Thoracic aorta (tissue), 2 donors: Measurements from ENCODE around the gene REPIN1. TPM values are rescaled to one million over a fixed set of nuclear protein-coding genes. Genes with fewer than 3 reads are reported as not detected.

Source experiments
- ATAC-seq: fragments of 150-250 bp; one replicate; pipeline ENCODE4 v1.8.0; 2017; ENCODE audit warnings: low read depth; ENCODE audit not compliant: insufficient number of reproducible peaks, low FRiP score
- DNase-seq: peaks from one replicate; pipeline ENCODE4 v3.0.0-alpha.2; 2020; ENCODE audit warnings: low spot score
- H3K27ac ChIP-seq, 2 donors: fragments of 200-600 bp; sonication (generic); 1 replicate in 1 of 2; 2 replicates in 1 of 2; pipeline ENCODE4 v1.5.1; 2016; ENCODE audit warnings: mild to moderate bottlenecking in 2 of 2, moderate library complexity in 2 of 2
- H3K27me3 ChIP-seq: fragments of 200-600 bp; sonication (generic); replicated peaks from 2 replicates; pipeline ENCODE4 v1.6.0; 2016; ENCODE audit warnings: mild to moderate bottlenecking; ENCODE audit not compliant: insufficient read depth
- H3K36me3 ChIP-seq: fragments of 200-600 bp; sonication (generic); one replicate; pipeline ENCODE4 v1.5.1; 2016
- H3K4me1 ChIP-seq, 2 donors: fragments of 200-600 bp; sonication (generic); 1 replicate in 1 of 2; 2 replicates in 1 of 2; pipeline versions ENCODE4 v1.5.1 to v1.6.0; 2016; ENCODE audit warnings: low read depth in 2 of 2, mild to moderate bottlenecking in 1 of 2; ENCODE audit not compliant: control insufficient read depth in 1 of 2
- H3K4me3 ChIP-seq: fragments of 200-600 bp; sonication (generic); 2 replicates; pipeline ENCODE4 v1.5.1; 2016; ENCODE audit warnings: mild to moderate bottlenecking
- H3K9me3 ChIP-seq: fragments of 200-600 bp; sonication (generic); 2 replicates; pipeline ENCODE4 v1.5.1; 2016
- total RNA-seq, 2 donors: library from RNA; depleted of rRNA; stranded (reverse); fragments of >200 nt; gene quantifications; one replicate each; pipeline versions ENCODE4 v1.1.0 to v1.2.3, GENCODE V29; 2016
- TF ChIP-seq, protein P1 (sequence below): fragments of 200-600 bp; sonication (generic); IDR thresholded peaks from one replicate; pipeline ENCODE4 v1.5.1; 2019; ENCODE audit warnings: antibody characterized with exemption

REPIN1 gene
- total RNA-seq, 2 donors from 2014 or later: 80.0 to 82.3 TPM

DNA sequence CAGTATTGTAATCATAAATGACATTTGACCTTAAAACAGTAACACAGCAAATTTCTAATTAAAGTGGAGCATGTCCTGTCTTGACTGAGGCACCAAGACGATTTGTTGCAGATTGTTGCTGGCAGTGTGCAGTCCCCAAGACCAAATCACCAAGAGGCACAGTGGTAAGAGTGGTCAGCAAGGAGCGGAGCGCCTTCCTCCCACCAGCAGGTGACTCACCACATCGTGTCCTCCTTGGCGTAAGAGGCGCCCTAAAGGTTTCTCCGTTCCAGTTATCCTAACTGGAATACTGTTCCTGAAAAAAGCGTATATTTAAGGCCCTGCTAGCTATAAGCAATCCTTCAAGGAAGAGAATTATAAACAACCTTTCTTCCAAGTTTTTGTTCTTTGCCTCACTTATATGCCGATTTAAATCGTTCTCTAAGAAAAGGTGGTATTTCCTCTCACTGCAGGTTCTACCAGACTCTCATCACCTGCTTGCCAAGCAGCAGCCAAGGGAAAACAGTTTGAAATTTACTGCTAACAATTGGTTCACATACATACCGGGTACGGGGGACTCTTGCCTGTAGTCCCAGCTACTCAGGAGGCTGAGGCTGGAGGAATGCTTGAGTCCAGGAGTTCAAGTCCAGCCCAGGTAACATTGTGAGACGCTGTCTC lies 10.7 kb upstream of the REPIN1 start:
- DNase-seq (no peak), ATAC-seq (no peak)
- Histone ChIP-seq H3K4me3 (no peak overlapping the region), H3K27me3 (no peaks in the 10 kb centered on the region), H3K36me3 (no peaks in the 10 kb centered on the region), H3K9me3 (no peaks in the 10 kb centered on the region), H3K27ac (no peak overlapping the region), H3K4me1 (no peaks in the 10 kb centered on the region)
- TF ChIP-seq, protein P1, sequence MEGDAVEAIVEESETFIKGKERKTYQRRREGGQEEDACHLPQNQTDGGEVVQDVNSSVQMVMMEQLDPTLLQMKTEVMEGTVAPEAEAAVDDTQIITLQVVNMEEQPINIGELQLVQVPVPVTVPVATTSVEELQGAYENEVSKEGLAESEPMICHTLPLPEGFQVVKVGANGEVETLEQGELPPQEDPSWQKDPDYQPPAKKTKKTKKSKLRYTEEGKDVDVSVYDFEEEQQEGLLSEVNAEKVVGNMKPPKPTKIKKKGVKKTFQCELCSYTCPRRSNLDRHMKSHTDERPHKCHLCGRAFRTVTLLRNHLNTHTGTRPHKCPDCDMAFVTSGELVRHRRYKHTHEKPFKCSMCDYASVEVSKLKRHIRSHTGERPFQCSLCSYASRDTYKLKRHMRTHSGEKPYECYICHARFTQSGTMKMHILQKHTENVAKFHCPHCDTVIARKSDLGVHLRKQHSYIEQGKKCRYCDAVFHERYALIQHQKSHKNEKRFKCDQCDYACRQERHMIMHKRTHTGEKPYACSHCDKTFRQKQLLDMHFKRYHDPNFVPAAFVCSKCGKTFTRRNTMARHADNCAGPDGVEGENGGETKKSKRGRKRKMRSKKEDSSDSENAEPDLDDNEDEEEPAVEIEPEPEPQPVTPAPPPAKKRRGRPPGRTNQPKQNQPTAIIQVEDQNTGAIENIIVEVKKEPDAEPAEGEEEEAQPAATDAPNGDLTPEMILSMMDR: no peak

DNA sequence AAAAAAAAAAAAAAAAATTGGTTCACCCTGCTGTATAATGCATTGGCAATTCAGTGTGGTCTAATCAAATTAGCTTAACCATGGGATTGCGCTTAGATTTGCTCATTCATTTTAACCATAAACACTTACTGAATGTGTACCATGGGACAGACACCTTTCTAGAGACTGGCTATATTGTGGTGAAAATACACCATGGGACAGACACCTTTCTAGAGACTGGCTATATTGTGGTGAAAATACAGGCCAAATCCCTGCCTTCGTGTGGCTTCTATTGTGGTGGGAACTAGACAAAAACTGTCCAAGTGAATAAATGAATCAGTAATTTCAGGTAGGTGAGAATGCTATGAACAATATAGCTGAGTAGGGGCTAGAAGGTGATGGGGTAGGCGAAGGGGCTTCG lies 10.2 kb upstream of the REPIN1 start:
- TF ChIP-seq, protein P1: no peak
- H3K4me1 ChIP-seq: no peaks in the 10 kb centered on the region
- DNase-seq (no peak), ATAC-seq (no peak)
- H3K4me3 ChIP-seq: no peak overlapping the region
- no peak overlapping the region for H3K27ac ChIP-seq
- H3K27me3 ChIP-seq: no peaks in the 10 kb centered on the region
- no peaks in the 10 kb centered on the region for H3K9me3 ChIP-seq
- no peaks in the 10 kb centered on the region for H3K36me3 ChIP-seq

DNA sequence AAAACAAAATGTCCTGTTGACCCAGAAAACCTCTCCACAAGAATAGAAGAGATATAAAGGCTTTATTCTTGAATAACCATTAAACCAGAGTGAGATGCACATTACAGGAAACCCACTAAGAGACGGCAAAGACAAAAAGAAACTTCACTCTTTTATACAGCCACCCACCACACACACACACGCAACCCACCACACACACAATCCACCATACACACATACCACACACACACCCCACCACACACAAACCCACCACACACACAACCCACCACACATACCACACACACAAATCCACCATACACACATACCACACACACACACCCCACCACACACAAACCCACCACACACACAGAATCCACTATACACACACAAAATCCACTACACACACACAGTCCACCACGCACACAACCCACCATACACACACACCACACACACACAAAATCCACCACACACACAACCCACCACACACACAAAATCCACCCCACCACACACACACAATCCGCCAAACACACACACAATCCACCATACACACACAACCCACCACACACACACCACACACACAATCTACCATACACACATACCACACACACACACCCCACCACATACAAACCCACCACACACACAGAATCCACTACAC lies 9.5 kb upstream of the REPIN1 start:
- no peak for ATAC-seq
- no peaks in the 10 kb centered on the region for H3K4me1 ChIP-seq

DNA sequence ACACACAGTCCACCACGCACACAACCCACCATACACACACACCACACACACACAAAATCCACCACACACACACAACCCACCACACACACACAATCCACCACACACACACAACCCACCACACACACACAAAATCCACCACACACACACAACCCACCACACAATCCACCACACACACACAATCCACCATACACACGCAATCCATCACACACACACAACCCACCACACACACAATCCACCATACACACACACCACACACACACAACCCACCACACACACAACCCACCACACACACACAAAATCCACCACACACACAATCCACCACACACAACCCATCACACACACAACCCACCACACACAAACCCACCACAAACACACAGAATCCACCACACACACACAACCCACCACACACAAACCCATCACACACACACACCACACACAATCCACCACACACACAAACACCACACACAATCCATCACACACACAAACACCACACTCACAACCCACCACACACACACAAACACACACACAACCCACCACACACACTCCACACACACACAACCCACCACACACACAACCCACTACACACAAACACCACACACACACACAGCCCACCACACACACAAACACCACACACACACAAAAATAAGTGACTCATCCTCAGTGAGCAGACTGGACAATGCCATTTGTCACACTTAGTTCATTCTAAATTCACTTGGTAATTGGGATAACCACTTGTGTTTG lies 8.8 kb upstream of the REPIN1 start:
- DNase-seq: no peak
- no peaks in the 10 kb centered on the region for H3K27me3 ChIP-seq
- no peak overlapping the region for H3K27ac ChIP-seq
- no peak for ATAC-seq
- H3K4me1 ChIP-seq: no peaks in the 10 kb centered on the region
- no peaks in the 10 kb centered on the region for H3K36me3 ChIP-seq
- TF ChIP-seq, protein P1: no peak
- H3K9me3 ChIP-seq: no peaks in the 10 kb centered on the region
- no peak overlapping the region for H3K4me3 ChIP-seq

More for the DNA sequence above, 9.5 kb upstream of the REPIN1 start:
- Histone ChIP-seq H3K9me3 (no peaks in the 10 kb centered on the region), H3K4me3 (no peak overlapping the region), H3K27me3 (no peaks in the 10 kb centered on the region), H3K27ac (no peak overlapping the region), H3K36me3 (no peaks in the 10 kb centered on the region)
- TF ChIP-seq, protein P1: no peak
- no peak for DNase-seq

DNA sequence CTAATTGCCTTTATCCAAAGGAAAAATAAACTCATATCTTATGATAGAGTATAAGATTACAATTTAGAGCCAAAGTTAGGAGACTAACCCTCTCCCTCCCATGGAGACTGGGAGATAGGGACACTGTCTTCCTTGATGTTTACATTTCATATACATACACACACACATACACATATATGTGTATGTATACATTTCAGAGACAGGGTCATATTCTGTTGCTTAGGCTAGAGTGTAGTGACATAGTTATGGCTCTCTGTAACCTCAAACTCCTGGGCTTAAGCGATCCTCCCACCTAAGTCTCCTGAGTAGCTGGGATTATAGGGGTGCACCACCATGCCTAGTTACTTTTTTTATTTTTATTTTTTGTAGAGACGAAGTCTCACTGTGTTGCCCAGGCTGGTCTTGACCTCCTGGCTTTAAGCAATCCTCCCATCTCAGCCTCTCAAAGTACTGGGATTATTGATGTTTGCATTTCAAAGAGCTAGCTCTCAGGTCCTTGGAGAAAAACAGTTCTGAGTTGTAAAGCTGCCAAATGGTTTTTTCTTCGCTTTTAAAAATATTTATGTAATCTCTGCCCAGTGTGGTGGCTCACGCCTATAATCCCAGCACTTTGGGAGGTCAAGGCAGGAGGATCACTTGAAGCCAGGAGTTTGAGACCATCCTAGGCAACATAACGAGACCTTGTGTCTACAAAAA lies 8.1 kb upstream of the REPIN1 start:
- H3K27ac ChIP-seq: no peak overlapping the region
- no peaks in the 10 kb centered on the region for H3K36me3 ChIP-seq
- ATAC-seq (no peak), DNase-seq (no peak)
- H3K4me3 ChIP-seq: no peak overlapping the region
- H3K9me3 ChIP-seq: no peaks in the 10 kb centered on the region
- no peaks in the 10 kb centered on the region for H3K27me3 ChIP-seq
- H3K4me1 ChIP-seq: no peaks in the 10 kb centered on the region
- TF ChIP-seq, protein P1: no peak
